Lung (tissue), 12 donors: ENCODE results near the gene SV2B. TPM values are rescaled to one million over a fixed set of nuclear protein-coding genes. Genes with fewer than 3 reads are reported as not detected.

Experiments used
- ATAC-seq: fragments of 200-7000 bp; cut with Tn5 transposase; one replicate; pipeline ENCODE4 v1.9.1; 2020; ENCODE audit warnings: moderate number of reproducible peaks; ENCODE audit not compliant: insufficient read depth, low FRiP score
- DNase-seq, 3 donors: peaks; one replicate each; pipeline ENCODE4 v3.0.0-alpha.2; 2013 to 2017
- H3K27ac ChIP-seq, 2 donors: one replicate each; pipeline ENCODE4 v1.5.1; 2013; ENCODE audit warnings: mild to moderate bottlenecking in 2 of 2, moderate library complexity in 2 of 2, control low read depth in 1 of 2, inconsistent platforms in 1 of 2, low read depth in 1 of 2, low read length in 1 of 2
- H3K27me3 ChIP-seq, 3 donors: one replicate each; pipeline ENCODE4 v1.5.1; 2013; ENCODE audit warnings: low read length in 2 of 3; ENCODE audit not compliant: control insufficient read depth in 3 of 3, insufficient read depth in 3 of 3
- H3K36me3 ChIP-seq, 4 donors: one replicate each; pipeline ENCODE4 v1.5.1; 2013; ENCODE audit warnings: low read length in 4 of 4, mild to moderate bottlenecking in 1 of 4, moderate library complexity in 1 of 4; ENCODE audit not compliant: control insufficient read depth in 4 of 4, insufficient read depth in 4 of 4
- H3K4me1 ChIP-seq, 5 donors: one replicate each; pipeline ENCODE4 v1.5.1; 2013; ENCODE audit warnings: low read length in 5 of 5, mild to moderate bottlenecking in 2 of 5, moderate library complexity in 1 of 5; ENCODE audit not compliant: control insufficient read depth in 5 of 5, insufficient read depth in 5 of 5
- H3K4me3 ChIP-seq: one replicate; pipeline ENCODE4 v1.5.1; 2013; ENCODE audit warnings: mild to moderate bottlenecking, control low read depth, moderate library complexity
- H3K9ac ChIP-seq, 2 donors: one replicate each; pipeline ENCODE4 v1.5.1; 2013; ENCODE audit warnings: low read length in 2 of 2, control low read depth in 1 of 2; ENCODE audit not compliant: insufficient read depth in 1 of 2
- H3K9me3 ChIP-seq, 4 donors: one replicate each; pipeline ENCODE4 v1.5.1; 2013; ENCODE audit warnings: low read length in 3 of 4, mild to moderate bottlenecking in 1 of 4, moderate library complexity in 1 of 4; ENCODE audit not compliant: control insufficient read depth in 4 of 4, insufficient read depth in 3 of 4
- CTCF ChIP-seq: IDR thresholded peaks from 2 replicates; pipeline ENCODE4 v1.5.1; 2012; ENCODE audit warnings: mild to moderate bottlenecking; ENCODE audit errors: control extremely low read depth, extremely low read depth
- WGBS, 2 donors: extraction: QIAGEN DNeasy Blood & Tissue Kit; methylation state at CpG; one replicate each; pipeline ENCODE4 v1.1.7; 2013; 5-methylcytosine and 5-hydroxymethylcytosine counted together
- polyA plus RNA-seq, 2 donors: library from polyadenylated mRNA; stranded (reverse); fragments of 200-250 nt; gene quantifications; one replicate each; pipeline ENCODE4 v1.2.1, GENCODE V29; 2013
- total RNA-seq, 2 donors: library from RNA; depleted of rRNA in 1 of 2; stranded (reverse); fragments of >200 nt in 1 of 2; gene quantifications; one replicate each; pipeline ENCODE4 v1.2.1, GENCODE V29; 2014 to 2021
- donor health status: control.
- donor health status: control.
- donor health status: Bipolar disorder and iron deficiency.
- donor health status: healthy.
- donor health status: DM: yes; HTN: yes; CAD: no.

Gene SV2B
- total and polyA plus RNA-seq, 4 donors = 0.12 to 2.8 (median 0.90) TPM

GRCh38 chr15:91346259-91346658, 246.2 kb downstream of the SV2B start:
- Histone ChIP-seq H3K27me3 (peaks cover 0 to 2% (median 0%) of the 10 kb centered on the region in 3 donors), H3K27ac (no peak overlapping the region), H3K9ac (no peak overlapping the region), H3K9me3 (no peaks in the 10 kb centered on the region), H3K36me3 (no peaks in the 10 kb centered on the region), H3K4me1 (peaks cover 0 to 1% (median 0%) of the 10 kb centered on the region in 5 donors), H3K4me3 (no peak overlapping the region)
- ATAC-seq (no peak), DNase-seq (no peak)
- 77 to 87% methylated on average over 2 of the region's 2 CpGs for WGBS, 2 donors
- TF ChIP-seq CTCF = no peak

GRCh38 chr15:91348752-91349500, 248.9 kb downstream of the SV2B start:
- Histone ChIP-seq H3K27me3 (peaks cover 0 to 2% (median 0%) of the 10 kb centered on the region in 3 donors), H3K9ac (no peak overlapping the region), H3K27ac (no peak overlapping the region), H3K9me3 (no peaks in the 10 kb centered on the region), H3K4me3 (no peak overlapping the region), H3K36me3 (no peaks in the 10 kb centered on the region), H3K4me1 (peaks cover 0 to 1% (median 0%) of the 10 kb centered on the region in 5 donors)
- DNase-seq (no peak), ATAC-seq (no peak)
- WGBS, 2 donors = 26 to 38% methylated on average over 3 of the region's 3 CpGs
- no peak for TF ChIP-seq CTCF

Other genes starting within 250 kb of the SV2B start
- 100 to 1,000 TPM in 1 of 2 donors, 10 to 100 TPM in 1; 57.1 to 113 TPM for gene FURIN, start 231.7 kb upstream of the SV2B start, total RNA-seq
- gene FURIN, start 231.7 kb upstream of the SV2B start, polyA plus RNA-seq = 100 to 1,000 TPM in 1 of 2 donors, 10 to 100 TPM in 1; 71.2 to 159 TPM
- 10 to 100 TPM; 48.1 to 62.9 TPM for gene FES, start 215.8 kb upstream of the SV2B start, total RNA-seq
- 100 to 1,000 TPM in 1 of 2 donors, 10 to 100 TPM in 1; 25.7 to 104 TPM for gene FES, start 215.8 kb upstream of the SV2B start, polyA plus RNA-seq
- gene MAN2A2, start 197.0 kb upstream of the SV2B start, total RNA-seq = 10 to 100 TPM; 34.1 to 80.6 TPM
- gene MAN2A2, start 197.0 kb upstream of the SV2B start, polyA plus RNA-seq = 10 to 100 TPM; 39.7 to 82.9 TPM
- 10 to 100 TPM; 12.7 to 16.9 TPM for gene HDDC3, start 167.7 kb upstream of the SV2B start, total RNA-seq
- gene HDDC3, start 167.7 kb upstream of the SV2B start, polyA plus RNA-seq = 10 to 100 TPM; 16.0 to 19.6 TPM
- gene UNC45A, start 165.0 kb upstream of the SV2B start, total RNA-seq = 10 to 100 TPM; 58.7 to 59.6 TPM
- 10 to 100 TPM; 34.4 to 47.9 TPM for gene UNC45A, start 165.0 kb upstream of the SV2B start, polyA plus RNA-seq
- 10 to 100 TPM in 1 of 2 donors, 1 to 10 TPM in 1; 8.5 to 11.5 TPM for gene RCCD1, start 145.4 kb upstream of the SV2B start, total RNA-seq
- 1 to 10 TPM; 4.4 to 4.8 TPM for gene RCCD1, start 145.4 kb upstream of the SV2B start, polyA plus RNA-seq
- 10 to 100 TPM in 1 of 2 donors, 1 to 10 TPM in 1; 5.0 to 31.1 TPM for gene PRC1, start 105.7 kb upstream of the SV2B start, total RNA-seq
- 1 to 10 TPM; 7.5 to 8.2 TPM for gene PRC1, start 105.7 kb upstream of the SV2B start, polyA plus RNA-seq
- gene VPS33B, start 77.7 kb upstream of the SV2B start, total RNA-seq = 10 to 100 TPM in 1 of 2 donors, 1 to 10 TPM in 1; 6.5 to 20.7 TPM
- gene VPS33B, start 77.7 kb upstream of the SV2B start, polyA plus RNA-seq = 10 to 100 TPM; 11.4 to 14.2 TPM